Measurements from ENCODE around the gene FHOD3.
A peak's percentile ranks its signal among the peaks of the same experiment; 100 is the strongest.

The FHOD3 gene

GRCh38 chr18:36427369-36427768 is 129.9 kb downstream of the FHOD3 start:
- POLR2A ChIA-PET, result no interaction called here
- H3K4me3 ChIP-seq (ENCODE audit: low read depth, low read length), result no peak overlapping the region

GRCh38 chr18:36427831-36428230 is 130.3 kb downstream of the FHOD3 start:
- Histone ChIP-seq H3K9me3 (ENCODE audit: control insufficient read depth, insufficient read depth, low read depth, low read length) (no peaks in the 10 kb centered on the region), H3K4me1 (ENCODE audit: control insufficient read depth, insufficient read depth, low read length) (no peaks in the 10 kb centered on the region), H3K36me3 (ENCODE audit: control insufficient read depth in 2 of 2, insufficient read depth in 1 of 2, low read length in 2 of 2) (no peaks in the 10 kb centered on the region), H3K27ac (ENCODE audit: extremely low read depth, low read depth, low read length) (no peak overlapping the region), H3K4me3 (ENCODE audit: low read depth, low read length) (no peak overlapping the region)
- TF ChIP-seq ZSCAN23 (tag by site-specific recombination; IDR thresholded peaks at IDR 0.05) (no peak), KLF1 (tag by site-specific recombination; IDR thresholded peaks at IDR 0.05) (no peak), BCL11B (tag by site-specific recombination; IDR thresholded peaks at IDR 0.05; ENCODE audit: low read depth) (no peak), IKZF3 (tag by site-specific recombination; IDR thresholded peaks at IDR 0.05) (no peak), ZNF155 (tag by site-specific recombination; IDR thresholded peaks at IDR 0.05) (no peak), KLF17 (tag by site-specific recombination; IDR thresholded peaks at IDR 0.05) (no peak), ZNF404 (tag by site-specific recombination; IDR thresholded peaks at IDR 0.05) (no peak), ZNF221 (tag by site-specific recombination; IDR thresholded peaks at IDR 0.05; ENCODE audit: borderline replicate concordance) (no peak), ZNF792 (tag by site-specific recombination; IDR thresholded peaks at IDR 0.05) (no peak), ZNF510 (tag by site-specific recombination; IDR thresholded peaks at IDR 0.05; ENCODE audit: insufficient replicate concordance) (no peak), REST (tag by site-specific recombination; IDR thresholded peaks at IDR 0.05) (no peak), ZNF521 (tag by site-specific recombination; IDR thresholded peaks at IDR 0.05) (no peak), ZNF146 (tag by site-specific recombination; IDR thresholded peaks at IDR 0.05) (no peak), ZNF16 (tag by site-specific recombination; IDR thresholded peaks at IDR 0.05; ENCODE audit: low read depth) (no peak), ZNF280D (tag by site-specific recombination; IDR thresholded peaks at IDR 0.05) (no peak), SCRT1 (tag by site-specific recombination; IDR thresholded peaks at IDR 0.05; ENCODE audit: borderline replicate concordance) (no peak), ZBTB44 (tag by site-specific recombination; IDR thresholded peaks at IDR 0.05) (no peak), ZNF292 (tag by site-specific recombination; IDR thresholded peaks at IDR 0.05; ENCODE audit: borderline replicate concordance, low read depth) (no peak)
- POLR2A ChIA-PET, result no interaction called here
- CTCF ChIA-PET, result no interaction called here

More at GRCh38 chr18:36427369-36427768, 129.9 kb downstream of the FHOD3 start:
- Histone ChIP-seq H3K36me3 (ENCODE audit: control insufficient read depth in 2 of 2, insufficient read depth in 1 of 2, low read length in 2 of 2) (no peaks in the 10 kb centered on the region), H3K4me1 (ENCODE audit: control insufficient read depth, insufficient read depth, low read length) (no peaks in the 10 kb centered on the region), H3K27ac (ENCODE audit: extremely low read depth, low read depth, low read length) (no peak overlapping the region), H3K9me3 (ENCODE audit: control insufficient read depth, insufficient read depth, low read depth, low read length) (no peaks in the 10 kb centered on the region)
- CTCF ChIA-PET, result no interaction called here
- TF ChIP-seq GLI2 (tag by site-specific recombination; IDR thresholded peaks at IDR 0.05; ENCODE audit: borderline replicate concordance, low read depth) (no peak), ZNF544 (tag by site-specific recombination; IDR thresholded peaks at IDR 0.05) (no peak), ZNF202 (tag by site-specific recombination; IDR thresholded peaks at IDR 0.05; ENCODE audit: borderline replicate concordance) (no peak), TRIM28 (IDR thresholded peaks at IDR 0.05; ENCODE audit: borderline replicate concordance, low read length) (peak; percentile 54; the same call in 1 of the 2 replicates), ZNF791 (tag by site-specific recombination; IDR thresholded peaks at IDR 0.05) (no peak), ZNF610 (tag by site-specific recombination; IDR thresholded peaks at IDR 0.05; ENCODE audit: borderline replicate concordance) (no peak), KLF10 (tag by site-specific recombination; IDR thresholded peaks at IDR 0.05) (no peak)
